NCI-H2227 treated with DMSO at 0.1 percent for 48 hours (cell line): ENCODE data around the gene MRPL53.
A peak's percentile ranks its signal among the peaks of the same experiment; 100 is the strongest.
"Not testable (repeated sequence)": the region's sequence is repeated elsewhere in the genome, so short reads cannot be mapped to it uniquely, and the experiment has no call there.

Experiments
- DNase-seq: peaks from one replicate; lab custom pipeline; 2025; lab: John Stamatoyannopoulos, UW

The MRPL53 gene

DNA sequence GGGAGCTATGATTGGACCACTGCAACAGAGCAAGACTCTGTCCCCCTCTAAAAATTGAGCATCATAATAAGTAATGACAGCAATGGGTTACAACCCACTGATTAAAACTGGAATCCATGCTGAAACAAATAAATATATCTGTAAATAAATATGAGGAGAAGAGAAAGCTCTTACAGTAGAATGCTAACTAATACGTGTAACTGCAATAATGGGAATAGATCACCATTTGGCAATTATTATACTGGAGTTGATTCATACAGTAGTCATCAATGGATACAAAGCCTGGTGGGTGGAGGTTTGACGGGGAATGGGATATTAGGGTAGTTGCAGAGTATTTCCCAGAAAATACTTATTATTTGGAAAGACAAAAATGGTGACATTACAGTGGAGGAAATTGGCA is 23.7 kb downstream of the MRPL53 start:
- no peak for DNase-seq

GRCh38 chr2:74447230-74447999 is 25.1 kb downstream of the MRPL53 start:
- DNase-seq = no peak

GRCh38 chr2:74444498-74445318 is 27.8 kb downstream of the MRPL53 start:
- no peak for DNase-seq

DNA sequence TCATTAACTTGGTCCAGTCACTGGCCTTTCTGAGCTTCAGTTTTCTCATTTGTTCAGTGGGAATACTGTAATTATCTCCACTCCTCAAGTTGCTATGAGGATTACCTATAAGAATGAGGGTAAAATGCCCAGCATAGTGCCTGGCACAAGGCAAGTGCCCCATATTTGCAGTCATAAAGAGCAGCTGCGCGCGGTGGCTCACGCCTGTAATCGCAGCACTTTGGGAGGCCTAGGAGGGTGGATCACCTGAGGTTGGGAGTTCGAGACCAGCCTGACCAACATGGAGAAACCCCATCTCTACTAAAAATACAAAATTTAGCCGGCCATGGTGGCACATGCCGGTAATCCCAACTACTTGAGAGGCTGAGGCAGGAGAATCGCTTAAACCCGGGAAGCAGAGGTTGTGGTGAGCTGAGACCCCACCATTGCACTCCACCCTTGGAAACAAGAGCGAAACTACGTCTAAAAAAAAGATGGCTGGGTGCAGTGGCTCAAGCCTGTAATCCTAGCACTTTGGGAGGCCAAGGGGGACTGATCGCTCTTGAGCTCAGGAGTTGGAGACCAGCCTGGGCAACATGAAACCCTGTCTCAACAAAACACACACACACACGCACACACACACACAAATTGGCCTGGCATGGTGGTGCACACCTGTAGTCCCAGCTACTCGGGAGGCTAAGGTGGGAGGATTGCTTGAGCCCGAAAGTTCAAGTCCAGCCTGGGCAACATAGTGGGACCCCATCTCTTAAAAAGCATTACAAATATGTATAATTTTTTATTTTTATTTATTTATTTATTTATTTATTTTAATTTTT is 29.8 kb downstream of the MRPL53 start:
- not testable (repeated sequence) for DNase-seq

GRCh38 chr2:74441690-74442482 is 30.6 kb downstream of the MRPL53 start, which contains the start of gene RTKN:
Gene RTKN (minus strand): TSS chr2:74441937. CDS start chr2:74441816, 121 bp downstream.
- DNase-seq = no peak

GRCh38 chr2:74441170-74441689 is 31.2 kb downstream of the MRPL53 start:
- no peak for DNase-seq

DNA sequence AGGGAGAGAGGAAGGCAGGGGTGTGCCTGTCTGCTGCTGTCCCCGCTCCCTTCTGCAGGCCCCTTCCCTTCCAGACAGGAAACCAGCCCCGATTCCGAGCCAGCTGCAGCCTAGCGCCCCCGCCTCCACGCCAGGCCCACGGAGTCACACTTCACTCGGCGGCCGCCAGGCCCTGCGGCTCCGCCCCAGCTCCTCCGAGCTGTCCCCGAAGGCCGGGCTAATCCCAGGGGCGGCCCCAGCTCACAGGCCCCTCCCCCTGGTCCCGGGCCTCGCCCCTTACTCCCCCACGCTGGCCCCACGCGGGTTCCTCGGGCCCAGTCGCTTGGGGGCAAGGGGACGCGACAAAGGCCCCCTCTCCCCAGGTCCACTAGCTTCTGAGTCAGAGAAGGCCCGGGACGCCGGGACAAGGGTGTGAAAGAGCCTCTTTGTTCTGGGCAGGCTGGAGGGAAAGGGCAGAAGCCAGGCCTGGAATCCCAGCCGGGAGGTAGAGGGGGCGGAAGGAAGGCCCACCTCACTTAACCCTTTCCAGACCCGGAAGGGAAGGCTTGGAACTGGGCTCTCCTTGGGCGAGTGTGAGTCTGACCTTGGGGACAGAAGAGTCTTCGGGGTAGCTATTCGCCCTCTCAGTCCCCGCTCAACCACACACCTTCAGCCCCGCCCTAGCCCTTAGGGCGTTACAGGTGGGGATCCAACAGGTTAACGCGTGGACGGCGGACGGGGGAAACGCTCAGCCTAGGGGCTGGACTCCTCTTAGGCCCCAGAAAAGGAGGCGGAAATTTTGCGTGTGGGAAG is 31.9 kb downstream of the MRPL53 start:
- DNase-seq = peak; percentile 67

- peak; percentile 30 for DNase-seq
These were observed 32.6 kb downstream of the MRPL53 start for GRCh38 chr2:74439803-74440377.

DNA sequence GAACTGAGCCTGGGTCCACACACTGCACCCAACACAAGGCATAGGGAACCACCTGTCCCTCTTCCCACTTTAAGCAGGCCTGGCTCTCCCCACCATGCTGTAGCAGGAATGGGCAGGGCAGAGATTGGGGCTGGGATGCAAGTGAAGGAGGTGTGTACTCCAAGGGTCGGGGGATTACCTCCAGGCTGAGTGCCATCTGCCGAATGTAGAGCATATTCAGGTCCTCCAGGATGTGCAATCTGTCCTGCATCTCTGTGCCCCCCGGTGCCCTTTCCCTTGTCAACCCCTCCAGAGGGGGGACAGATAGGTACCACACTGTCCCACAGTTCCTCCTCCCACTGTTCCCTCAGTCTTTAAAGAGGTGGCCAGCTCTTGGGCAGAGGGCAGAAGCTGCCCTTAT is 33.1 kb downstream of the MRPL53 start:
- no peak for DNase-seq

GRCh38 chr2:74438248-74438647 is 34.2 kb downstream of the MRPL53 start:
- no peak for DNase-seq

DNA sequence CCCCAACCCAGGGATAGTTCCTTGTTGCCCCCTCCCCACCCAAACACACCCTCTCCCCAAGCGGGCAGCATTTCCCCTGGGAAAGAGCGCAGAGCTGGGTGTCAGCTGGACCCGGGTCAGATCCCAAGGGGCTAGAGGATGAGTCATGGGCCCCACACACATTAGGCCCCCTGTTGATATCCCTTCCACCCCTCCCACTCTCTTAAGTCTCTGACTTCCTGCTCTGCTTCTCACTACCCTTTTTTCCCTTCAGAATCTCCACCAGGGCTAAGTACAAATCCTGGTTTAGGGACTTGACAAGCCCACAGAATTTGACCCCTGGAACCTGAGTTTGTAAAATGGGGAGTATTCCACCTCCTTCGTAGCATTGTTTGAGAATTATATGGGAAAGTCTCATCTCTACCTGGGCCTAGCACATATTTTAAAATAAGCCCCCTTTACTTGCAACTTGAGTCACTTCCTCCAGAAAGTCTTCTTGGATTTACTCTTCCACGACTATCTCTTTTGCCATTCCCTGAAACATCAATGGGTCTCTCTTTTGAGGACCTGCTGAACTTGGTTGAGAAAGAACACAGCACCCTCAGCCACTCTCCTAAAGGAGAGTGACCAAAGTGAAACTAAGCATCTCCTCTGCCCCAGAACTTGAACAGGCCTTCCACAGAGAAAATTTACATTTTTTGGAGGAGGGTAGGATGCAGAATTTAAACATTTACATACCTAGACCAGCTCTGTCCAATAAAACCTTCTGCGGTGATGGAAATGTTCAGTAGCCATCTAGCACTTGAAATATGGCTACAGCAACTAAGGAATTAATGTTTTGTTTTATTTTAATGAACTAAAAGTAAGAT is 35.4 kb downstream of the MRPL53 start:
- no peak for DNase-seq

GRCh38 chr2:74436111-74436805 is 36.2 kb downstream of the MRPL53 start:
- no peak for DNase-seq

GRCh38 chr2:74430502-74430901 is 42.0 kb downstream of the MRPL53 start:
- no peak for DNase-seq

DNA sequence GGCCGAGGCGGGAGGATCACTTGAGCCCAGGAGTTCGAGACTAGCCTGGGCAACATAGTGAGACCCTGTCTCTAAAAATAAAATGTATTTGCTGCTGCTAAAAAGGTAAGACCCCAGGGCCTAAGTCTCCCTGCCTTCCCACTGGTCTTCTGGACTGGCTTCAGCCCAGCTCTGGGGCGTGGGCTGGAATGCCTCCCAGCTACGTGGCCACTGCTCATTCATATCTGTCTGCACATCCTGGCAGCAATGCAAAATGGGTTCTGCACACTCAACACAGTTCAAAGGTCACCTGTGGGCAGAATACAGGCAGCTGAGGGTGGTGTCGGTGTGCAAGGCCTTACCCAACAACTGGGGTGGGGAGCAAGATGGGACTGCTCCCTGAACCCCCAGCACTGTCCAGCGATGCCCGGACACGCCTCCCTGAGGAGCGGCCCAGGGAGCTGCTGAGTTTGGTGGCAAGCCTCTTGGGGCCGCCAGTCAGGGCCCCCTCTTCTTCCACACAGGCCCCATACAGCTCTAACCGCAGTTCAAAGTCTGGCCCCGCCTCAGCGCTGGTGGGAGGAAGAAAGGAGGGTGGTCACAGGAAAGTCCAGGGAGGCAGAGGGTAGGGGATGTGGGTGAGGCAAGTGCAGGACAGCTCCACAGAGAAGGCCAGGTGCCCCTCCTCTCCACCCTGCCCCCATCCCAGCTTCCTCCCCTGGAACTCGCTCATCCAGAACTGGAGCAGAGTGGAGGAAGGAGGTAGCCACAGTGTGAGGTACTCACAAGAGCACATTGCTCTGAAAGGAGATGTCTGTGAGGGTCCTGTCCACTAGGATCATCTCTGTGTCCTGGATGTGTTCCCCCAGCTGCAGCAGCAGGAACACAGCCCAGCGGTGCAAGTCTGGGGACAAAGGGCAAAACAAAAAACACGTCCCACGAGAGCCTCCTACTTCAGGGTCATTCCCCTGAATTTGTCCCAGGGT is 42.7 kb downstream of the MRPL53 start:
- no peak for DNase-seq

DNA sequence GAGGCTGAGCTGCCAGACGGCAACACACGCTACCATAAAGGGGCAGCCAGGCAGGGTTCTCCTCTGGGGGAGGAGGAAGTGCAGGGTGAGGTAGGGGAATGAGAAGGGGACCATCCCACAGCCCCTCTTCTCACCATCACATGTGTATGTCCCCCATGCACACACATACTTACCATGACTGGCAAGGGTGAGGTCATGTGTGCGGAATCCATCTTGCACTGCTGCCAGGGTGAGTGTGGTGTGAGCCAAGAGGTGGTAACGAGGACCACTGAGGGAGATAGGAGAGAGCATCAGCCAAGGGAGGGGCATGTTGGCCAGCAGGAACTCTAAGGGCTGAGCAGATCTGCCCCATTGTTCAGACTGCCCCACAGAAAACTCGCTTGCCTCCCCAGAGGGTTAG is 43.8 kb downstream of the MRPL53 start:
- DNase-seq = no peak

- DNase-seq = no peak
These were observed 44.9 kb downstream of the MRPL53 start for GRCh38 chr2:74427551-74427950.

DNA sequence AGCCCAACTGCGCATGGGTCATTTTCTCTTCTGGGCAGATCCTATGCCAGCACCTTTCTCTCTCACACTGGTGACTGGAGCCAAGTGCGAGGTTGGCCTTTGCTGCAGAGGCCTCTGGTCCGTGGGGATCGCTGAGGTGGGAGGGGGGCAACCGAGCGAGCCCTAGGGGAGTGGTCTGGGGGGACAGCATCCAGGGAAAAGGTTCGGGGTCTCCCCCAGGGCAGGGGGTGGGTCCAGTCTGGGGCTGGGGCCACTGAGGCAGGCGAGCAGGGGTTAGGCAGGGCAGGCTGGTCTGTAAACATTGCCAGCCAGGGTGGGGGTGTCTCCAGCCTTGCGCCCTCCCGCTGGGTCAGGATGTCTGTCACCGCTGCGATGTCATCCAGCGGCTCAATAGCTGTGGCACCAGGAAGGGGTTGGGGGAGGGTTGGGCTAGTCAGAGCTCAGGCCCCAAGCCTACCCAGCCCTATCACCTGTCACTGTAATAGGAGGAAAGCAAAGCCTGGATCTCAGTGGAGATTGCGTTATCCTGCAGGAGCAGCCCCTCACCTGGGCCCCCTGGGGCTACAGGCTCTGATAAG is 46.2 kb downstream of the MRPL53 start:
- DNase-seq = no peak
